Erythroblast (primary cell): ENCODE measurements around the gene IRGC.

Experiments
- DNase-seq, 2 experiments: peaks; one replicate each; lab custom pipeline; 2025; lab: John Stamatoyannopoulos, UW
- GATA1 ChIP-seq: IDR thresholded peaks from 2 replicates; pipeline ENCODE4 v1.6.1; 2011; ENCODE audit warnings: low read depth, mild to moderate bottlenecking, control low read depth, low read length, moderate library complexity
- POLR2A ChIP-seq: IDR thresholded peaks from 2 replicates; pipeline ENCODE4 v1.6.1; 2011; ENCODE audit warnings: mild to moderate bottlenecking, low read length

The IRGC gene

GRCh38 chr19:43765109-43765876 lies 49.4 kb downstream of the IRGC start:
- TF ChIP-seq POLR2A, result no peak
- TF ChIP-seq GATA1, result no peak
- DNase-seq, result peak in 1 of 2 experiments; percentile 38

DNA sequence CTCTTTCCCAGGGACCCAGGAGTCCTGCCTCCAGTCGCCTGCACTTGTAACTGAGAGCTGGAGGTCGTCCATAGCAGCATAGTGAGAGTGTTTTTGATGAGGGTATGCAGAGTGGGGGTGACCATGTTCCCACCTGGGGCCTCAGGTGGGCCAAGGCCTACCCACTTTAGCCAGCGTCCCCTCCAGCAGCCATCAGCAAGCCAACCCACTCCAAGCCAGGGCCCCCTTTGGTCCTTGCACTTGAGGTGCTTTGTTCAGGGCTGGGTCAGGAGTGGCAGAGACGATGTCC lies 50.8 kb downstream of the IRGC start:
- DNase-seq, result no peak
- TF ChIP-seq POLR2A (no peak), GATA1 (no peak)

- TF ChIP-seq GATA1 (no peak), POLR2A (no peak)
- no peak for DNase-seq
Measured at GRCh38 chr19:43767316-43767715, 51.4 kb downstream of the IRGC start.

GRCh38 chr19:43767818-43768217 lies 51.9 kb downstream of the IRGC start:
- TF ChIP-seq GATA1 (no peak), POLR2A (no peak)

DNA sequence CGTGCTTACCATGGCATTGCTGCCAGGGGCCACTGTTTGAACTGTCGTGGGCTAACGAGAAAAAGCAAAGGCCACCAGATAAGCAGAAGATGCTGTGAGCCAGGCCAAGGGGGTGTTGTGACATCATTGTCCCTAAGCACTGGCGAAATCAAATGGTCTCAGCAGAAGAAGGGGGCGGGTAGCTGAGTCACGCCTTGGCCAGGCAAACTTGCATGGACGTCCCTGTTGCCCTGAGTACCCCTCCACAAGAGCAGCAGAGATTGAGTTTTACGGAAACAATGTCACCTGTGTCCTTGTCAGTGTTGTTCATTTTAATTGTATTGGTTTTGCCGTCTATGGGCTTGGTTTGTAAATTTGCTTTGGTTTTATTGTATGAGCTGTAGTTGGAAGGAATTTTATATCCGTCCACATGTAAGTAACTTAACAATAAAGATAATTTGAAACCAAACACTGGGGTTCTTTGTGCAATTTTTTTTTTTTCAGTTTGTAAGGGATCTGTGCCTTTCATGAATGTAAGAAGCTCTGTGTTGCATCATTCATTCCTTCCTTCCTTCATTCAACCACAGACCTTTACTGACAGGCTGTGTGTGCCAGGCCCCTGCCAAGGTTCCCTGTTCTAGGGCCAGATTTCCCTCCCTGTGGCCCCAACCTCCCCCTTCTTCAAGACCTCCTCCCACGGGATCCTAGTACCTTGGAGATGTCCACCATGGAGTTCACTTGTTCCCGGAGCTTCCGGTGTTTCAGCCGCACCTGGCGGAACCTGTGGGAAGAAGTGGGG lies 52.6 kb downstream of the IRGC start:
- TF ChIP-seq POLR2A (no peak), GATA1 (no peak)
- peak; percentile 36 to 59 for DNase-seq

More at GRCh38 chr19:43767818-43768217, 51.9 kb downstream of the IRGC start:
- DNase-seq, result no peak

- TF ChIP-seq POLR2A, result no peak
- no peak for TF ChIP-seq GATA1
- DNase-seq, result no peak
Measured at GRCh38 chr19:43769256-43769655, 53.4 kb downstream of the IRGC start.
